ENCODE measurements around the gene HOXB13.
A peak's percentile ranks its signal among the peaks of the same experiment; 100 is the strongest.

Gene HOXB13

DNA sequence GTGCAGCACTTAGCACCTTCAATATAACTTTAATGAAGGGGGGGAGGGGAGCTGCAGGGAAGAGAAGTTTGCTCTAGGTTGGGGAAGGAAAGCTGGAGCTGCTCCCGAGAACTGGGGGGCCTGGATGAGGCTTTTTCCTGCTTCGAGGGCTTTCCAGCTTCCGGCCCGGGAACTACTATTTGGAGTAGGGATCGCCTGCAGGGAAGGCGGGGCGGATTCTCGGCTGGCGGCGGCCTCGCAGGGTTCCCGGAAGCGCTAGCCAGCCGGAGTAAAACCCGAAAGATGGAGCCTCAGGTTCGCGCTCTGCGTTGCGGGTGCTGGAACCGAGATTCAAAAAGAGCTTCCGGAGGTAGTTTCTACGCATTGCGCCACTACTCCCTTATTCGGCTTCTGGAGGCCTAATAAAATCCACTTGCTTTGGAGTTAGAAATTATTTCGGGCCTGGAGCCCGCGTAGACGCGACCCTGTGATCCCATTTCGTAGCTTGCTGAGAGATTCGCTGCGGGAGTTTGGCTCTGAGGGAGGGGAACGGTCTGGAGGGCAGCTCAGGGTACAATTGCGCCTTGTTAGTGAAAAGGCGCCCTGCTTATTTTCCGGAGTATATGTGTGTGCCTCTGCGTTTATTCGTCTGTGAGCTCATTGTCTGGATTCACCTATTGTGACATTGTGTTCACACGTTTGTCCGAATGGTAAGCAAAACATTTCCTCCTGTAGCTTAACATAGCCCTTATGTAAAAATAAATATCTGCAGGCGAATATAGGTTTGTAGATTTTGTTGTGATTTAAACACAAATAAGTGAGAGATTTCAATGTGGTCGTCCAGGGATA lies 4.9 kb downstream of the HOXB13 start:
- Histone ChIP-seq H3K4me2 (ENCODE audit: low read length) (0 out of 2 replicates have a peak overlapping the region, but pooled peaks have one; percentile 56), H2AFZ (ENCODE audit: low read depth, low read length) (no peak overlapping the region), H3K9me3 (ENCODE audit: insufficient read depth, low read length) (no peaks in the 10 kb centered on the region), H3K36me3 (replicated peaks; ENCODE audit: low read depth, low read length) (no peaks in the 10 kb centered on the region), H3K27me3 (ENCODE audit: low read depth, low read length) (no peaks in the 10 kb centered on the region), H4K20me1 (ENCODE audit: insufficient read depth, low read length) (no peaks in the 10 kb centered on the region), H3K4me3 (ENCODE audit: low read length) (no peak overlapping the region), H3K79me2 (ENCODE audit: low read length) (no peaks in the 10 kb centered on the region), H3K27ac (ENCODE audit: low read length) (no peak overlapping the region), H3K4me1 (ENCODE audit: low read length) (peaks cover 7% of the 10 kb centered on the region), H3K9ac (ENCODE audit: low read length) (no peak overlapping the region)
- TF ChIP-seq EZH2phosphoT487 (IDR thresholded peaks at IDR 0.05; ENCODE audit: low read depth) (no peak), CTCF (IDR thresholded peaks at IDR 0.05; ENCODE audit: low read depth, low read length) (no peak)

DNA sequence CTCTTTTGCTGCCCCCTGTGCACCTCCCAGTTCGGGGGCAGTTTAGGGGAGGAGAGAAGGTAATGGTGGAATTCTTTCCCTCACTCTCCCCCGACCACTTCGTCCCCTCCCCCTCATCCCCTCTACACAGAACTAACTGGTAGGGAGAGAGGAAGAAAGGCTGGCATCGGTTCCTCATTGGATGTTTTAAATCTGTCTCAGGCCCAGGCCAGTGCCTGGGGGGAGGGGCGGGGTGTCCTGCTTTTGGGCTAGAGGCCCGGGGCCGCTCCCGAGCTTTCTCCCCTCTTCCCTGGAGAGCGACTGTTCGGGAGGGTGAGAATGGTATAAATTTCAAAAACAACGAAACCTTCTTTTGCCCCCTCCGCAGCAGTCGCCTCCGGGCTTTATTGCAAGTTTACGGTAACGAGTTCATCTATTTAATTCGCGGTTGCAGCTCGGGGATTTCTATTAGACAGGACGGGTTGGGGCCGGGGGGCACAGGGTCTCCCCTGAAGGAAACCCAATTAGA lies 5.6 kb downstream of the HOXB13 start, which contains the start of gene PRAC2:
TSS of gene PRAC2 (plus strand) at position 271 of the 508 bp plus-strand sequence. CDS start 1,226 bp downstream, outside the sequence.
- Histone ChIP-seq H3K27ac (ENCODE audit: low read length) (no peak within 1 kb of the TSS), H2AFZ (ENCODE audit: low read depth, low read length) (no peak within 1 kb of the TSS), H3K9ac (ENCODE audit: low read length) (no peak within 1 kb of the TSS), H3K9me3 (ENCODE audit: insufficient read depth, low read length) (no peaks in the 10 kb centered on the region), H3K79me2 (ENCODE audit: low read length) (no peaks in the 10 kb centered on the region), H3K4me1 (ENCODE audit: low read length) (peaks cover 7% of the 10 kb centered on the region), H3K36me3 (replicated peaks; ENCODE audit: low read depth, low read length) (no peaks in the 10 kb centered on the region), H4K20me1 (ENCODE audit: insufficient read depth, low read length) (no peaks in the 10 kb centered on the region), H3K4me2 (ENCODE audit: low read length) (peak within 1 kb of the TSS; percentile 56; the same call in 1 of the 2 replicates), H3K4me3 (ENCODE audit: low read length) (no peak within 1 kb of the TSS), H3K27me3 (ENCODE audit: low read depth, low read length) (no peaks in the 10 kb centered on the region)
- TF ChIP-seq CTCF (IDR thresholded peaks at IDR 0.05; ENCODE audit: low read depth, low read length): no peak
- no peak for TF ChIP-seq EZH2phosphoT487 (IDR thresholded peaks at IDR 0.05; ENCODE audit: low read depth)

GRCh38 chr17:48722201-48722907 lies 6.2 kb downstream of the HOXB13 start, which contains the start of gene PRAC1:
PRAC1 (minus strand) TSS chr17:48722518; CDS start chr17:48722392, 126 bp downstream.
- H2AFZ ChIP-seq (ENCODE audit: low read depth, low read length): no peak within 1 kb of the TSS
- no peak within 1 kb of the TSS for H3K9ac ChIP-seq (ENCODE audit: low read length)
- no peaks in the 10 kb centered on the region for H4K20me1 ChIP-seq (ENCODE audit: insufficient read depth, low read length)
- peaks cover 7% of the 10 kb centered on the region for H3K4me1 ChIP-seq (ENCODE audit: low read length)
- H3K36me3 ChIP-seq (replicated peaks; ENCODE audit: low read depth, low read length): no peaks in the 10 kb centered on the region
- H3K27ac ChIP-seq (ENCODE audit: low read length): no peak within 1 kb of the TSS
- H3K4me2 ChIP-seq (ENCODE audit: low read length): no peak within 1 kb of the TSS; the same call in 1 of the 2 replicates
- H3K4me3 ChIP-seq (ENCODE audit: low read length): no peak within 1 kb of the TSS
- H3K9me3 ChIP-seq (ENCODE audit: insufficient read depth, low read length): no peaks in the 10 kb centered on the region
- TF ChIP-seq EZH2phosphoT487 (IDR thresholded peaks at IDR 0.05; ENCODE audit: low read depth) (no peak), CTCF (IDR thresholded peaks at IDR 0.05; ENCODE audit: low read depth, low read length) (no peak)
- no peaks in the 10 kb centered on the region for H3K27me3 ChIP-seq (ENCODE audit: low read depth, low read length)
- no peaks in the 10 kb centered on the region for H3K79me2 ChIP-seq (ENCODE audit: low read length)

GRCh38 chr17:48721009-48721402 lies 7.5 kb downstream of the HOXB13 start:
- Histone ChIP-seq H3K36me3 (replicated peaks; ENCODE audit: low read depth, low read length) (no peaks in the 10 kb centered on the region), H3K4me2 (ENCODE audit: low read length) (no peak overlapping the region), H3K9ac (ENCODE audit: low read length) (no peak overlapping the region), H3K27ac (ENCODE audit: low read length) (no peak overlapping the region), H4K20me1 (ENCODE audit: insufficient read depth, low read length) (no peaks in the 10 kb centered on the region), H2AFZ (ENCODE audit: low read depth, low read length) (no peak overlapping the region), H3K27me3 (ENCODE audit: low read depth, low read length) (no peaks in the 10 kb centered on the region), H3K4me1 (ENCODE audit: low read length) (peaks cover 7% of the 10 kb centered on the region), H3K9me3 (ENCODE audit: insufficient read depth, low read length) (no peaks in the 10 kb centered on the region), H3K79me2 (ENCODE audit: low read length) (no peaks in the 10 kb centered on the region), H3K4me3 (ENCODE audit: low read length) (no peak overlapping the region)
- TF ChIP-seq EZH2phosphoT487 (IDR thresholded peaks at IDR 0.05; ENCODE audit: low read depth) (no peak), CTCF (IDR thresholded peaks at IDR 0.05; ENCODE audit: low read depth, low read length) (no peak)

Measured in OCI-LY3 (cell line).